Measurements from ENCODE around the gene LRIG1.

Gene LRIG1

GRCh38 chr3:66498687-66499621 lies 1.9 kb downstream of the LRIG1 start:
- no peak for TF ChIP-seq CTCF (IDR thresholded peaks at IDR 0.05; ENCODE audit: low read length, missing control alignments)
- DNase-seq (ENCODE audit: low read depth) = no peak
- H3K4me3 ChIP-seq (replicated peaks; ENCODE audit: low read depth, low read length) = peak overlapping the region; percentile 80

- DNase-seq (ENCODE audit: low read depth) = no peak
- no peak overlapping the region for H3K4me3 ChIP-seq (replicated peaks; ENCODE audit: low read depth, low read length)
- no peak for TF ChIP-seq CTCF (IDR thresholded peaks at IDR 0.05; ENCODE audit: low read length, missing control alignments)
Measured at GRCh38 chr3:66497985-66498671, 2.7 kb downstream of the LRIG1 start.

GRCh38 chr3:66497288-66497984 lies 3.4 kb downstream of the LRIG1 start:
- no peak for DNase-seq (ENCODE audit: low read depth)
- H3K4me3 ChIP-seq (replicated peaks; ENCODE audit: low read depth, low read length) = no peak overlapping the region
- no peak for TF ChIP-seq CTCF (IDR thresholded peaks at IDR 0.05; ENCODE audit: low read length, missing control alignments)

- no peak overlapping the region for H3K4me3 ChIP-seq (replicated peaks; ENCODE audit: low read depth, low read length)
- TF ChIP-seq CTCF (IDR thresholded peaks at IDR 0.05; ENCODE audit: low read length, missing control alignments) = no peak
- no peak for DNase-seq (ENCODE audit: low read depth)
Measured at GRCh38 chr3:66496746-66497145, 4.1 kb downstream of the LRIG1 start.

- H3K4me3 ChIP-seq (replicated peaks; ENCODE audit: low read depth, low read length) = no peak overlapping the region
- no peak for TF ChIP-seq CTCF (IDR thresholded peaks at IDR 0.05; ENCODE audit: low read length, missing control alignments)
- no peak for DNase-seq (ENCODE audit: low read depth)
Measured at GRCh38 chr3:66496301-66496700, 4.5 kb downstream of the LRIG1 start.

GRCh38 chr3:66495668-66496045 lies 5.2 kb downstream of the LRIG1 start:
- no peak overlapping the region for H3K4me3 ChIP-seq (replicated peaks; ENCODE audit: low read depth, low read length)

More at GRCh38 chr3:66495668-66496045, 5.2 kb downstream of the LRIG1 start:
- no peak for DNase-seq (ENCODE audit: low read depth)
- TF ChIP-seq CTCF (IDR thresholded peaks at IDR 0.05; ENCODE audit: low read length, missing control alignments) = no peak
